ENCODE measurements around the gene TEAD1. TPM values are rescaled to one million over a fixed set of nuclear protein-coding genes. Genes with fewer than 3 reads are reported as not detected.

TEAD1 gene
- total RNA-seq, 1 donor = under 0.01 TPM

DNA sequence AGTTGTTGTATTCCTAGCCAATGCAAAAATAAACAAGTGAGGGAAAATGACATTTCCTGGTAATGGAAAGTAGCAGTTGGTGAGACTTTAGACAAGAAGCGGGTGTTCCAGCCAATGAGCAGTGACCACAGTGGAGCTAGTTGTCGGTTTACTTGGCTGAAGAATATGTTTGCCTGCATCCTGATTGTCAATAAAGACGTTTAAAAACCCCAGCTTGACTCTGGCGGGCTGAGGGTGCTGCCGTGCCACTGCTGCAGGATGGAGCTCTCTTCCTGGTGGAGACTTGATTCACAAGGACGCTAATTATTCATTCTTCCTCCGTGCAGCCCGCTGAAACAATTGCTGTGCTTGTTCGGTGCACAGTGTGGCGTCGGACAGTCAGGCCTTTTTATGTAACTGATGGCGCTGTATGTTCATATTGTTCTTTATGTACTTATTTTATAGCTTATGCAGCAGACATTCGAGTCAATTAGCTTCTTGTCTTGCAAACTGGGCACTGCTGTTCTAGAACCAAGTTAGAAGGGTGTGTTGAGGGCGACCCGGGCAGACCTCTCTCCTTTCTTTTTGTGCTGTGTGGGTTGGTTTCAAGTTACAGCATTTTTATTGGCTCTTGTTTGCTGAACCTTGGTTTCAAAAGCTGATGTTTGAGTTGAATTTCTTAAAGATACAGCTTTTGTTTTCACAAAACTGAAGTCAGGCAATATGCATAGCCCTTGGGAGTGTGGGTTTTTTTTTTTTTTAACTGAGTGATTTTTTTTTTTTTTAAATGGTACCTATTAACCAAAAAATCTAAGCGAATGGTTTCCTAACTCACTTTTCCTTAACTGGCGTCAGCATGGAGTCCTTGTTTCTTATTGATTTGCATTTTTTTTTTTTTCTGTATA lies 153.9 kb downstream of the TEAD1 start:
- peak in 1 of 3 donors; percentile 42 for DNase-seq (ENCODE audit: low read depth in 2 of 3, low spot score in 2 of 3)

DNA sequence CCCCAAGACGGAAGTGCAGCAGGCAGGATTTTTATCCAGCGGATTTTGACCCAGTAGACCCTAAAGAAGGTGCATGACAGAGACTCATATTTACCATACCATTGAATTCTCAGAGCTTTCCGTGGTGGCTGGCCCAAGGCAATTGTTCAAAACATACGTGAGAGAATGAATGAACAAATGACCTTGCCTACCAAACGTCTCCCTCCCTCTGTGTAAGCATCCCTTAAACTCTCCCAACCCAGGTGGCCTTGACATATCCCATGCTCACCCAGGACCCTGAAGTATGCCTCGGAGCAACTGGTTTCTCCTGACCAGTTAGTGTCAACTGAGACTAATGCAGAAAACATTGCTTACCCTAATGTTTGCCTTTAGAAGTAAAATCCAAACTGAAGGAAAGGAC lies 154.9 kb downstream of the TEAD1 start:
- DNase-seq (ENCODE audit: low read depth in 2 of 3, low spot score in 2 of 3) = no peak

DNA sequence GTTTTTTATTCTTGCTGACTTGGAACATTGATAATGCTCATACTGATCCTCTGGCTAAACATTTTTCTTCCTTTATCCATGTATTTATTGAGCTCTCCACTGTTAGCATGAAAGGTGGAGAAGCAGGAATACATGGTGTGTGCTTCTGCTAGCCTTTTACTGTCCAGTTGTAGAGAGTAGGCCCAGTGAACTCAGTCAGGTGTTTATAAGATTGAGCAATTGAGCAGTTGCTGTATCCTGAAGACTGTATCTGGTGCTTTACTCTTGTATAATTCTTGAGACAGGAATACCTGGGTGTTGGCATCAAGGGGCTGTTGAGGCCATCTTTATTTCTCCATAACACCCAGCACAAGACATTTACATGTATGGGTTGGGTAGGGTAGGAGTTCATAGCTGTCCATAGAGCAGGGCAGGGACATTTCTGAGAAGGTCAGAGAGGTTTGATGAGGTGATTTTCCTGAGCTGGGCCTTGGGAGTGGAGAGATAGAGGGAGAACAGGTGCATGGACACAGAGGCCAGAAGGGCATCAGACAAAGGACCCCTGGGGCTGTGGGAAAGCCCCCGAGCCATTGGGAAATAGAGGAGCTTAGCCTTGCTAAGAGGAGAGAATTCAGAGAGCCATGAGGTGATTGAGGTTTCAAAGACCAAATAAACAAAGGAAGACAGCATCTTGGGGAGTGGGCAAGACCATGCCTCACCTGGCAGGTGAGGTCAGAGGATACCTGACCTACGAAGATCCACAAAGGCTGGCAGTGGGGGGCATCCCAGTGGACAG lies 155.5 kb downstream of the TEAD1 start:
- DNase-seq (ENCODE audit: low read depth in 2 of 3, low spot score in 2 of 3) = no peak

DNA sequence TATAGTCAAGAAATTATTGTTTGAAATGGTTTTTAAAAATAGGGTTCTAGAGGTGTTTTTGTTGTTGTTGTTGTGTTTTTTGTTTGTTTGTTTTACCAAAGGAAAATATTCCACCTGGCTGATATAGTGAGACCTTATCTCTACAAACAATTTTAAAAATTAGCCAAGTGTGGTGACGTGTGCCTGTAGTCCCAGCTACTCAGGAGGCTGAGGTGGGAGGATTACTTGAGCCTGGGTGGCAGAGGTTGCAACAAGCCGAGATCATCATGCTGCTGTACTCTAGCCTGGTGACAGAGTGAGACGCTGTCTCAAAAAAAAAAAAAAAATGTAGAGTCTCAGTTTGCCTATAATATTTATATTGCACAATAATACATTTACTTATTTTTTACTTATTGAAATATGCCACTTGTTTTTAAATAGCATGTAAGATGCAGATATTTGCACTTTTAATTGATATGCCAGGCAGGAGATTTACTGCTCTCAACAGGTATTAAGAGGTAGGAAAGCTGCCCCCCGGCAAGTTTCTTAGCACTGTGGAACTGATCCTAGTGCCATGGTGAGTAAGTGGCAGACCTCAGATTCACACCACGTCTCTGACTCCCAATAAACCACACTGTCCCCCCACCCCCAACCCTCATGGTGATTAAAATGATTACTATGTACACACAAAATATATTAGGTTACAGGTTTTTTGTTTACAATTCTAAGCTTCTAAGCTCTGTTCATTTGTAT lies 157.4 kb downstream of the TEAD1 start:
- DNase-seq (ENCODE audit: low read depth in 2 of 3, low spot score in 2 of 3) = no peak

DNA sequence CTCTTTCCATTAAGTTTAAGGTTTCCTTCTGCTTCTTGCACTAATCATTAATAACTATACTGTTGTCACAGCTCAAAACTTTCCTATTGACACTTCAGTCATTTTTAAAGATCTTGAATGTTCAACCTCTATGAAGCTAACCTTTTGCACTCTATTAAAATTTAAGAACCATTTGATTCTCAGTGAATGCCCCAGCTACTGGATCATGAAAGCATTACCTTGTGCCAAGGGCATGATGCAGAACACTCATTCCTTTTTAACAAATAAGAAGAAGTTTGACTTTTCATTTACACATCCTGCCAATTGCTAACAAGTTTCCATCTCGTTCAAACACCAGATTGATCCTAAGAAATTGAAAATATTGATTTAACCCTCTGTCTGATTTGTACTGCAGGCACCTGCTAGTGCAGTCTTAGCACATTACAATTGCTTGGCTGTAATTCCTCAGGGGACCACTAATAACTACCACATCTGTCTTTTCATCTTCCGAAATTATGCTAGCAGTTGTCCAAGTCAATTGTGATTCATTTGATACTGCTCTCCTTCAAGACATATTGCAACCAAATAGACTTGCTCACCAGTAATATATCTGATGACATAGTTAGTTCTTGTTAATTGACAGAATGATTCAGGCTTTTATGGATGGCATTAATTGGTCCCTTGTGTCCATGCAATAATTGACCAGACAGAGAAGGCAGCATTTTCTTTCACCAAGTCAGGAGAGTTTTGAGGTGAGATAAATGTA lies 158.4 kb downstream of the TEAD1 start:
- DNase-seq (ENCODE audit: low read depth in 2 of 3, low spot score in 2 of 3) = no peak

DNA sequence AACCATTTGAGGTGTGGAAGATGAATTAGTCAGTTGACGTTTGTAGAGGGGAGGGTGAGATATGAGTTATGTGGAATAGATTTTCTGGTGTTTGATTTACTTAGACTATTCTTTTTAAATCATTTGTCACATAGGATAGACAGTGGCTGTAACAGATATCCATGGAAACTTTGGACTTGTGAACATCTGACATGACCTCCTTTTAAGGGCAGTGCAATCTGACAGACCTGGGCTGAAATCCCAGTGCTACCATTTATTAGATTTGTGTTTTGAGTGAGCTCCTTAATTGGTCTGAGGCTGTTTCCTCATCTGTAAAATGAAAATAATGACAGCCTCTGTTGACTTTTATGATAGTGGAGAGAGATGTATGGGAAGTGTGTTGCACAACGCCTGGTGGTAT lies 159.9 kb downstream of the TEAD1 start:
- DNase-seq (ENCODE audit: low read depth in 2 of 3, low spot score in 2 of 3) = no peak

DNA sequence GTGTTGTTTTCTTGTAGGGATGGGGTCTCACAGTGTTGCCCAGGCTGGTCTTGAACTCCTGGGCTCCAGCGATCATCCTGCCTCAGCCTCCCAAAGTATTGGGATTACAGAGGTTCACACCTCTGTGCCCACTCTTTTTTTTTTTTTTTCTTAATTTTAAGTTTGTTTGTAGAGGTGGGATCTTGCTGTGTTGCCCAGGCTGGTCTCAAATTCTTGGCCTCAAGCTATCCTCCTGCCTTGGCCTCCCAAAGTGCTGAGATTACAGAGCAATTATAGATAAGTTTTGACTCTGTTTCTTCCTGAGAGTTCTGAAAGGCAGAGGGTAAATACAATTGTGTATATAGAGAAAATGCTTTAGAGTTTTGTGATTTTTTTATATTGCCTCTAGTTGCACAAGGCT lies 160.4 kb downstream of the TEAD1 start:
- no peak for DNase-seq (ENCODE audit: low read depth in 2 of 3, low spot score in 2 of 3)

DNA sequence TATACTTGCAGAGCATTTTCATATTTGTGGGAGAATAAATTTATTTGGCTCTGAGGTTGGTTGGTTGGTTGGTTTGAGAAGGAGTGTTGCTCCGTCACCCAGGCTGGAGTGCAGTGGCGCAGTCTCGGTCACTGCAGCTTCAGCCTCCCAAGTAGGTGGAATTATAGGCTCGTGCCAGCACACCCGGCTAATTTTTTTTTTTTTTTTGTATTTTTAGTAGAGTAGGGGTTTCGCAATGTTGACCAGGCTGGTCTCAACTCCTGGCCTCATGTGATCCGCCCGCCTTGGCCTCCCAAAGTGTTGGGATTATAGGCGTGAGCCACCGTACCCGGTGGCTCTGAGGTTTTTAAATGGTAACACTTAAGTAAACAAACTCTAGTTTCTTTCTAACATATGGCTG lies 161.1 kb downstream of the TEAD1 start:
- DNase-seq (ENCODE audit: low read depth in 2 of 3, low spot score in 2 of 3) = no peak

DNA sequence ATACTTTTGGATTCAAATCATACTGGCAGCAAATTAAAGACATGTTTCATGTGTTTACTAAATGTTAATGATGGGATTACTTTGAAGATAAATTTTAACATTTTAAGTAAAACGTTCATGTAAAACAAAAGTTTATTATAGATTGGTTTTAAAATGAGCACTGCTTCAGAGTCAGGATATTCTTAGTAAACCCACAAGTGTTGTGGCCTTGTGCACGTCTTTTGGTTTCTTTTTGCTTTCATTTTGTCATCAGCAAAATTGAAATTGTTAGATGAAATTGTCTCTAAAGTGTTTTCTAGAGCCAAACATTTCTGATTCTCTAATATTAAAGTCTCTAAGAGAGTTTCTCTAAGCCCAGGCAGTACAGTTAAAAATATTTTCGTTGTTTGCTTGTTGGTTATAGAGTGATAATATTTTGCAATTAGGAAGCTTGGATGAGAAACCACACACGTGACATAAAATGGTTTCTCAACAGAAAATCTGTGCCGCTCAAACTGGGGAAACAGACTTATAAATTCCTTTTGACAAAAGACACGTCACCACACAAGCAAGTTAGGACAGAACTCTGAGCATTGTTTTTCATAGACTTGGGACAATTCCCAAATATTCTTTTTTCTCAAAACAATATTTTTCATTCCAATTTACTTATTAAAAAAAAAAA lies 164.4 kb downstream of the TEAD1 start:
- no peak for DNase-seq (ENCODE audit: low read depth in 2 of 3, low spot score in 2 of 3)

DNA sequence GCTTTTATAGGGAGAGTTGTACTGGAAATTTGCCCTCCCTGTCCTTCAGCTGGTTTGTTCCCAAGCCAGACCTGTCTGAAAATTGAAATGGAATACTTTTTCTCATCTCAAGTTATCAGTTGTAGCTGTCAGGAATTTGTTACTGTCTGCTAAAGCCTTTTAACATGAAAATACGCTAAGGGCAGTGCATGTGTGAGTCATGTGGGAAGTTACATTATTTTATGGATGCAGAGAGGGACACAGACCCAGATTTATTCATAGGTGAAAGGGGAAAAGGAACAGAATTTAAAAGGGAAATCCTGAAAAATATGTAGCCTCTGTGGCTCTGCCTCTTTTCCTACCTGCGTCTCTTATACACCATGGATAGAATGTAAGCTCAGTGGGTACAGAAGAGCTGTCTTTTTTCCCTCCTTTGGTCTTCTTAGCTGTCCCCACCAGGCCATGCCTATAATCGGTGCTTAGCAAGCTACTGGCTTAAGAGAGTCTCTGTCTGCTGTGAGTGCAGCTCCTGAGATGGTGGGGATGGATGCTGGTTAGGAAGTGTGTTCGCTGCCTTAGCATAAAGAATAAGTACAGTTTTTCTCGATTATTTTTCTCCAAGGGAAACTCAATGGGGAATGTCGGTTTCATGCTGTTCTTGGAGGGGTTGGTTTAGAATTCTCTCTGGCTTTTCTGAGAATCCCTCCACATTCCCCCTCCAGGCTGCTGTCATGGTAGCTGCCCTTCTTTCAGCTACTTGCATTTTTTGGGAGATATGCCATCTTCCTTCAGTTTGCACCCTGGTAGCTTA lies 166.8 kb downstream of the TEAD1 start:
- DNase-seq (ENCODE audit: low read depth in 2 of 3, low spot score in 2 of 3) = no peak

DNA sequence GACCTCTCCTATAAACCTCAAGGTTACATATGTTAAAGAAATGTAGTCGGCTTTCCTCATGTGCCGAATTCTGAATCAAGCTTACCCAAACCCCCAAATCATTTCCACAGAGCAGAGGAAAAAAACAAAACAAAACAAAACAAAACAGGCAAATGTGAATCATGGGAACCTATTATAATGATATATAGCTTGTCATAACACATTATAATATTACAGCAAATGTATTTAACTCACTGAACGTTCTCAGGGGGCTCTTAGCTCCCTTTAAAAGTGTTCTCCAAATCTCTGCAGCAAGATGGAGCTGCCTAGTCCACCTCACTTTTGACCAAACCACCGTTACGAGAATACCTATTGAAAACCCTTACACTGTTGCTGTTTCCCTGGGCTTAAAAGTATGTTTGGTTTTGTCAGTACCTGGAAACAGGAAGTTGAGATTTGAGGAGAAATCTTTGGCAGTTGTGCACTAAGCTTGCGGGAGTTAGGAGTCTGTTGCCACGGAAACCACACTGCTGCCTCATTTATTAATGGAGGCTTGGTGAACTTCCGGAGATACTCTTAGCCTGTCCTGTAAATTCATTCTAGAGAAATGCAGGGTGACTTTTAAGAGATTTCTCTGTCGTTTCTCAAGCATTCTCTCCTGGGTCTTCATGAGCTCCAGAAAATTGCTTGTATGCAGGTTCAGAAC lies 167.9 kb downstream of the TEAD1 start:
- peak in 1 of 3 donors; percentile 39 for DNase-seq (ENCODE audit: low read depth in 2 of 3, low spot score in 2 of 3)

DNA sequence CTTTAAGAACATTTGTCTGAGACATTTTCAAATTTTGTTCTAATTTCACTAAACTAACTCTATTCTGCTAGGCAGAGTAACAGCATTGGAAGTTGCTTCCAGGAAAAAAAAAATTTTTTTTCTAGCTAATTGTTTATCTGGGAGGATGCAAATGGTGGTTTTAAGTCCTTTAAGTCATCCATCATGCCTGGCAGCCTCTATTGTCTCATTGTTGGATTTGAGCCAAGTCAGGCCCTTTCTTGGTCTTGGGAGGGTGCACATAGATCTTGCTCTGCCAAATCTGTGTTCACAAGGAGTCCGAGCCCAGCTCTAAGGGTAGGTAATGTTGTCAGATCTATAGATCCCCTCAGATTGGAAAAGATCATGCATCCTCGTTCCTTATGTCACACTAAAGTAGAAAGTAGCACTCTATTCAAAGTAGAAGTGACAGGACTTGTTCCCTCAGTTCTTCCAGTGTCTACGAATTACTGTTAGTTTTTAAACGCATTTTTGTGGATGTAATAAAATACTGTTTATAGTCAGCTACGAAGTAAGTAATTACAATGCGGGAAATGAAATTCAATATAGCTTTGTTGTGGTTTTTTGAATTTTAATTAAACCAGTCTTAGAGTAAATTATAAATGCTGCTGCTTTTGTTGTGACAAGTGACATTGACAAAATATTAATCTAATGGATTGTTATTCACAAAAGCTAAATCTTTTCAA lies 168.9 kb downstream of the TEAD1 start:
- no peak for DNase-seq (ENCODE audit: low read depth in 2 of 3, low spot score in 2 of 3)

DNA sequence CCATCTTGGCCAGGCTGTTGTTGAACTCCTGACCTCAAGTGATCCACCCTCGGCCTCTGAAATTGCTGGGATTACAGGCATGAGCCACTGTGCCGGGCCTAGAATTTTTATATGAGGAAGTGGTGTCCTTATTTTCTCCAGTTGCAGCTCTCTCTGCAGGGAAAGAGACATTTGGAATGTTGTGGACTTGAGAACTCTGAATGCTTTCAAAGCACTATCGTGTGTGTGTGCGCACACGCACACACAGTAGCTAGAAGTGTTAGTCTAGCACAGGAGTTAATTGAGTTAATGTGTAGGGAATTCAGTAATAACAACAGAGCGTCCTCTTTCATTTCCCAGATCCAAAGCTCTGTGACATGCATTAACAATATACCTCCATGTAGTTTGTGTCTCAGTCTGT lies 170.9 kb downstream of the TEAD1 start:
- no peak for DNase-seq (ENCODE audit: low read depth in 2 of 3, low spot score in 2 of 3)

DNA sequence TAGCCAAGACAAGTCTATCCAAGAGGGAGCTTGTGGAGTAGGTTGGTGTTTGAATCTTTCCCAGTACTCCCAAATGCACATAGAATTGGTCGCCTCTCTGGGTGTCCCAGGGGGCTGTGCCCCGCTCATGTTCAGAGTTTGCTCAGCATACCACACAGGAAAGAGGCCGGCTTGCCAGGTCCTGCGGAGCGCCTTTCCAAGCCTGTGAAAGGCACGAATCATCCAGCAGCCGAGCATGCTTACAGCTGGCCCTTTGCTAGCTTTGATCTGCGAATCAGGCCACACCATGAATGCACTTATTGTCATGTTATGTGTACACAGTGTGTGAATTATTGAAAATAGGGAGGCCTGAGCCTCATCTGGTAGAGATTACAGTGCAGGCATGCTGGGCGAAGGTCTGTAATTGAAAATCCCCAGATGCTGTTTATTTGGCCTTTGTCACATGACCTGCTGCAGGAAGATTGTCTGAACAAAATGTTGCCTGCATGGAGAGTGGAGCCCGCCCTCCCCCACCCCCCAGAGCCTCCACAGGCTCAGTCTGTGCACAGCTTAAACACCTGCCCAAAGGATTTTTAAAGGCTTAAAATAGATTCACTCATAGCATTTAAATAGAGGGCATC lies 171.6 kb downstream of the TEAD1 start:
- DNase-seq (ENCODE audit: low read depth in 2 of 3, low spot score in 2 of 3) = no peak

DNA sequence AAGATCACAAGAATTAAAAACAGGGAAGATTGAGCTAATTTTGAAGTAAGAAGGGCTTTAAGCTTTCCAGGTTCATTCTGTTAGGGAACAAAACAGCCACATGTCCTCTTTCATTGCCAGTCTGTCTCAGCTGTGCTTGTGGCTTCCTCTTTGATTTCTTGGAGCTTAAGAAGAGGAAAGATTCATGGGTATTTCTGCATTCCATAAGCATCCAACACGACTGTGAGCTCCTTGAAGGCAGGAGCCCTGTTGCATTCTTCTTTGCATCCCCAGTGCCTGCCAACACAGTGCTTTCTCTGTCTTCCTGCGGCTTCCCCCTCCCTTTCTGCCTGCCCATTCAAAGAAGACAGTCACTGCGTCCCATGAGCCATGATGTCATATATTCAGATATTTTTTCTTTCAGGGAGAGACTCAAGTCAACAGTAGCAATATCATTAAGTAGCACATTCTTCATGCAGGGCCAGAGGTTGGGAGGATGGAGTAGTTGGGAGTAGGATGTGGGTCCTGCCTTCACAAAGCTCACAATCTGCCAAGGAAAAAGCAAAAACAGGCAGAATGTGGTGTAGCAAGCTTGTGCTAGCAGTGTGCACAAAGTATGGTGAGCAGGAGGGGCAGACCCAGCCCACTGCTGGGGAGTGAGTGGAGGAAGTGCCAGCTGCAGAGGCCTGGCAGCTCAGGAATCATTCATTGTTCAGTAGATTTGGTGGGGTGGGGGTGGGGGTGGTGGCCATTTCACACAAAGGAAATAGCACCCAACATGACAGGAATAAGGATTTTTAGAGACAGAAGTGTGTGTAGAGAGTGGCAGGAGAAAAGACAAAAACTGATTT lies 172.8 kb downstream of the TEAD1 start:
- DNase-seq (ENCODE audit: low read depth in 2 of 3, low spot score in 2 of 3) = no peak

DNA sequence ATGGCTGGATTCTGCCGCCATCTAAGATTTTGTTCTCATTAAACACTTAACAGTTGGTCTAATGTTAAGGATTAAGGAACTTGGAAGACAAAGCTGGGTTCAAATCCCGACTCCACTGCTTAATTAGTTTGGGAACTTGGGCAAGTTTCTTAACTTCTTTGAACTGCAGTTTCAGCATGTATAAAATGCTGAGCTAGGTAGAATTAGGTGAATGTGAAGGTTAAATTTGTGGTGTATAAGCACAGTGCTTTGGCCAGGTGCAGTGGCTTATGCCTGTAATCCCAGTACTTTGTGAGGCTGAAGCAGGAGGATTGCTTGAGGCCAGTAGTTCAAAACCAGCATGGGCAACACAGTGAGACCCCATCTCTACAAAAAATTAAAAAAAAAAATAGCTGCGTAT lies 174.2 kb downstream of the TEAD1 start:
- no peak for DNase-seq (ENCODE audit: low read depth in 2 of 3, low spot score in 2 of 3)

DNA sequence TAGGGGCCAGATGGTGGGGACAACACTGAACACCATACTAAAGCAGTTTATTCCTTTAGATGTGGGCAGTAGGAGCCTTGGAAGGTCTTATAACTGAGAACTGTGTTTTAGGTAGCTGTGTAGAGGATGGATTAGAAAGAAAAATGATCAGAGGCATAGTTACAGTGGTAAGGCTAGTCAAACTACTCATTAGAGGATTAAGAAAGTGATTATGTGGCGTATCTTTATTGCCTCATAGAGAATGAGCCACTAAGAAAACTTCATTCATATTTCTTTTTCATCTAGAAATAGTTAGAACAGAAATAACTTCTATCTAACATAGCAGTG lies 179.1 kb downstream of the TEAD1 start:
- DNase-seq (ENCODE audit: low read depth in 2 of 3, low spot score in 2 of 3) = no peak
